H1 (cell line): ENCODE data around the gene HIC2.
"Not testable (repeated sequence)": the region's sequence is repeated elsewhere in the genome, so short reads cannot be mapped to it uniquely, and the experiment has no call there.

Experiments used
- E2F6 ChIP-seq: IDR thresholded peaks from 2 replicates; pipeline ENCODE4 v1.6.1; 2012; ENCODE audit warnings: inconsistent platforms
- JUN ChIP-seq: IDR thresholded peaks from 2 replicates; pipeline ENCODE4 v1.6.1; 2011; ENCODE audit warnings: low read depth, mild to moderate bottlenecking, improper control_type of control experiment, low read length
- NRF1 ChIP-seq: IDR thresholded peaks from 2 replicates; pipeline ENCODE4 v1.6.1; 2011; ENCODE audit warnings: mild to moderate bottlenecking, low read depth, low read length, improper control_type of control experiment
- POLR2A ChIP-seq, 2 experiments: IDR thresholded peaks; 1 replicate in 1 of 2; 2 replicates in 1 of 2; pipeline ENCODE4 v1.6.1; 2011; ENCODE audit warnings: low read depth in 2 of 2, low read length in 2 of 2, mild to moderate bottlenecking in 2 of 2; ENCODE audit errors: control extremely low read depth in 1 of 2
- POLR2AphosphoS5 ChIP-seq: IDR thresholded peaks from 2 replicates; pipeline ENCODE4 v1.6.1; 2011; ENCODE audit warnings: low read depth, low read length
- RAD21 ChIP-seq, 2 experiments: IDR thresholded peaks in 1 of 2; conservative IDR thresholded peaks in 1 of 2; 2 replicates each; pipeline ENCODE4 v1.6.1; 2011; ENCODE audit warnings: low read depth in 2 of 2, low read length in 2 of 2, improper control_type of control experiment in 1 of 2, inconsistent platforms in 1 of 2, mild to moderate bottlenecking in 1 of 2, moderate library complexity in 1 of 2
- SIN3A ChIP-seq, 2 experiments: IDR thresholded peaks in 1 of 2; conservative IDR thresholded peaks in 1 of 2; 2 replicates each; pipeline ENCODE4 v1.6.1; 2011 to 2012; ENCODE audit warnings: low read length in 2 of 2, improper control_type of control experiment in 1 of 2, low read depth in 1 of 2, mild to moderate bottlenecking in 1 of 2
- SP4 ChIP-seq: IDR thresholded peaks from 2 replicates; pipeline ENCODE4 v1.6.1; 2012; ENCODE audit warnings: low read length, inconsistent platforms
- TF ChIP-seq, protein P1 (sequence below), 3 experiments: IDR thresholded peaks; 1 replicate in 2 of 3; 2 replicates in 1 of 3; pipeline versions ENCODE4 v1.5.1 to v1.6.1; 2011; ENCODE audit warnings: low read length in 3 of 3, mild to moderate bottlenecking in 3 of 3, inconsistent platforms in 2 of 3, low read depth in 1 of 3, moderate library complexity in 1 of 3; ENCODE audit not compliant: insufficient read depth in 1 of 3; ENCODE audit errors: control extremely low read depth in 1 of 3

GRCh38 chr22:21418974-21419638 lies 1.9 kb downstream of the HIC2 start:
- not testable (repeated sequence) for TF ChIP-seq JUN; POLR2A (IDR thresholded peaks at IDR 0.05; ENCODE audit: control extremely low read depth in 1 of 2, low read depth in 2 of 2, low read length in 2 of 2); POLR2AphosphoS5; RAD21 (IDR thresholded peaks at IDR 0.05 in 1 of 2, conservative IDR thresholded peaks at IDR 0.05 in 1 of 2; ENCODE audit: low read depth in 2 of 2, low read length in 2 of 2); E2F6; SIN3A (conservative IDR thresholded peaks at IDR 0.05 in 1 of 2, IDR thresholded peaks at IDR 0.05 in 1 of 2; ENCODE audit: low read depth in 1 of 2, low read length in 2 of 2); SP4; NRF1
- TF ChIP-seq, protein P1, sequence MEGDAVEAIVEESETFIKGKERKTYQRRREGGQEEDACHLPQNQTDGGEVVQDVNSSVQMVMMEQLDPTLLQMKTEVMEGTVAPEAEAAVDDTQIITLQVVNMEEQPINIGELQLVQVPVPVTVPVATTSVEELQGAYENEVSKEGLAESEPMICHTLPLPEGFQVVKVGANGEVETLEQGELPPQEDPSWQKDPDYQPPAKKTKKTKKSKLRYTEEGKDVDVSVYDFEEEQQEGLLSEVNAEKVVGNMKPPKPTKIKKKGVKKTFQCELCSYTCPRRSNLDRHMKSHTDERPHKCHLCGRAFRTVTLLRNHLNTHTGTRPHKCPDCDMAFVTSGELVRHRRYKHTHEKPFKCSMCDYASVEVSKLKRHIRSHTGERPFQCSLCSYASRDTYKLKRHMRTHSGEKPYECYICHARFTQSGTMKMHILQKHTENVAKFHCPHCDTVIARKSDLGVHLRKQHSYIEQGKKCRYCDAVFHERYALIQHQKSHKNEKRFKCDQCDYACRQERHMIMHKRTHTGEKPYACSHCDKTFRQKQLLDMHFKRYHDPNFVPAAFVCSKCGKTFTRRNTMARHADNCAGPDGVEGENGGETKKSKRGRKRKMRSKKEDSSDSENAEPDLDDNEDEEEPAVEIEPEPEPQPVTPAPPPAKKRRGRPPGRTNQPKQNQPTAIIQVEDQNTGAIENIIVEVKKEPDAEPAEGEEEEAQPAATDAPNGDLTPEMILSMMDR (IDR thresholded peaks at IDR 0.05; ENCODE audit: control extremely low read depth in 1 of 3, insufficient read depth in 1 of 3, low read depth in 1 of 3, low read length in 3 of 3): not testable (repeated sequence)
